Calu3 (cell line): Measurements from ENCODE around the gene SDK2. TPM values are rescaled to one million over a fixed set of nuclear protein-coding genes. Genes with fewer than 3 reads are reported as not detected.

ENCODE experiments used
- BruUV-seq: library from RNA; stranded (reverse); fragments of 400-500 nt; replicated peaks from 2 replicates; lab custom pipeline; 2021; lab: Mats Ljungman, UMichigan
- CTCF ChIA-PET: fragments of 300-600 bp; sonication (Branson Sonifier 250); formaldehyde crosslinking; loops from one replicate; lab custom pipeline; 2022; ENCODE audit warnings: antibody characterized with exemption; lab: Charles Lee
- DNase-seq: peaks from one replicate; pipeline ENCODE4 v3.0.0; 2022
- H3K27ac Mint-ChIP-seq: one replicate; pipeline ENCODE4 v1.8.0; 2022; ENCODE audit warnings: mixed read lengths; ENCODE audit not compliant: unreplicated experiment
- H3K27me3 Mint-ChIP-seq: one replicate; pipeline ENCODE4 v1.8.0; 2022; ENCODE audit warnings: mixed read lengths; ENCODE audit not compliant: unreplicated experiment
- H3K36me3 Mint-ChIP-seq: one replicate; pipeline ENCODE4 v1.8.0; 2022; ENCODE audit warnings: mild to moderate bottlenecking, moderate library complexity, mixed read lengths; ENCODE audit not compliant: insufficient read depth, unreplicated experiment
- H3K4me1 Mint-ChIP-seq: one replicate; pipeline ENCODE4 v1.8.0; 2022; ENCODE audit warnings: mild to moderate bottlenecking, low read depth, mixed read lengths; ENCODE audit not compliant: unreplicated experiment
- H3K4me3 Mint-ChIP-seq: one replicate; pipeline ENCODE4 v1.8.0; 2022; ENCODE audit warnings: mild to moderate bottlenecking, low read depth, moderate library complexity, mixed read lengths; ENCODE audit not compliant: unreplicated experiment
- H3K9me3 Mint-ChIP-seq: one replicate; pipeline ENCODE4 v1.8.0; 2022; ENCODE audit warnings: low read depth, mixed read lengths; ENCODE audit not compliant: unreplicated experiment
- intact Hi-C: fragments of 100-400 bp; cut with micrococcal nuclease; formaldehyde crosslinking; loops from one replicate; pipeline ENCODE4 v1.10.0; 2022; ENCODE audit not compliant: unreplicated experiment
- total RNA-seq: library from RNA; stranded (reverse); gene quantifications from 2 replicates; pipeline ENCODE4 v1.2.3, GENCODE V29; 2022
- TF ChIP-seq, protein P1 (sequence below): fragments of 200-600 bp; IDR thresholded peaks from one replicate; pipeline ENCODE4 v1.8.0; 2022; ENCODE audit warnings: antibody characterized with exemption; ENCODE audit not compliant: unreplicated experiment

Gene SDK2
- total RNA-seq, 1 experiment from 2014 or later = not detected

DNA sequence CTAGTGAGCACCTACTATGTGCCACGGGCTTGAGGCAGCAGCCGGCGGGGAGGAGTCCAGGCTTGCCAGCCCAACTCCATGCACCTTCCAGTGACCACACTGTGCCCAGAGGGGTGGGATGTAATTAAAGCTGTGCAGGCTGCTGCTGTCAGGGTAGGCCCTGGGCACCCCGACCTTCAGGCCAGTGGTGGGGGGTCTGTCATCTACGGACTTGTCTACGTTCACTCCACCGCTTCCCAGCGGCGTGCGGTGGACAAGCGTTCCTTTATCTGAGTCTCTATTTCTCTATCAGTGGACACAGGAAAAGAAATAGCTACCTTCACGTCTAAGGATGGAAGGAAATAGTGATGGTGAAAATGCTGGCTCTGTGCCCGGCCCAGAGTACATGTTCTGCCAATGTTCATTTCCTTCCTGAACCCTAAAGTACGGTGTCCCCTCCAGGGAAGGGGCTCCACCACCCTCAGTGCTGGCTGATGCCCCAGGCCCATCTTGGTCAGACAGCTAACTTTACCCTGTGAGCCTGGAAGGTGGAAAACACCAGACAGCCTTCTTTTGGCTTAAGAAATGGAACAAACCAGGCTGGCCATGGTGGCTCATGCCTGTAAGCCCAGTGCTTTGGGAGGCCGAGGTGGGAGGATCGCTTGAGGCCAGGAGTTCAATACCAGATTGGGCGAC, 135.2 kb downstream of the SDK2 start:
- no TSS peak for BruUV-seq
- H3K4me3 Mint-ChIP-seq = no peak overlapping the region
- CTCF ChIA-PET = interaction anchor here (0.6 kb wide), 1 partner anchor 49 kb away, joined by 5 read pairs; no protein-coding TSS in a partner anchor
- H3K27me3 Mint-ChIP-seq = peaks cover 94% of the 10 kb centered on the region
- no peak for DNase-seq
- H3K9me3 Mint-ChIP-seq = no peaks in the 10 kb centered on the region
- H3K27ac Mint-ChIP-seq = no peak overlapping the region
- TF ChIP-seq, protein P1, sequence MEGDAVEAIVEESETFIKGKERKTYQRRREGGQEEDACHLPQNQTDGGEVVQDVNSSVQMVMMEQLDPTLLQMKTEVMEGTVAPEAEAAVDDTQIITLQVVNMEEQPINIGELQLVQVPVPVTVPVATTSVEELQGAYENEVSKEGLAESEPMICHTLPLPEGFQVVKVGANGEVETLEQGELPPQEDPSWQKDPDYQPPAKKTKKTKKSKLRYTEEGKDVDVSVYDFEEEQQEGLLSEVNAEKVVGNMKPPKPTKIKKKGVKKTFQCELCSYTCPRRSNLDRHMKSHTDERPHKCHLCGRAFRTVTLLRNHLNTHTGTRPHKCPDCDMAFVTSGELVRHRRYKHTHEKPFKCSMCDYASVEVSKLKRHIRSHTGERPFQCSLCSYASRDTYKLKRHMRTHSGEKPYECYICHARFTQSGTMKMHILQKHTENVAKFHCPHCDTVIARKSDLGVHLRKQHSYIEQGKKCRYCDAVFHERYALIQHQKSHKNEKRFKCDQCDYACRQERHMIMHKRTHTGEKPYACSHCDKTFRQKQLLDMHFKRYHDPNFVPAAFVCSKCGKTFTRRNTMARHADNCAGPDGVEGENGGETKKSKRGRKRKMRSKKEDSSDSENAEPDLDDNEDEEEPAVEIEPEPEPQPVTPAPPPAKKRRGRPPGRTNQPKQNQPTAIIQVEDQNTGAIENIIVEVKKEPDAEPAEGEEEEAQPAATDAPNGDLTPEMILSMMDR = no peak
- no peaks in the 10 kb centered on the region for H3K4me1 Mint-ChIP-seq
- no peaks in the 10 kb centered on the region for H3K36me3 Mint-ChIP-seq
- intact Hi-C loops = no loop called here

GRCh38 chr17:73508057-73508930, 136.0 kb downstream of the SDK2 start:
- intact Hi-C loops = no loop called here
- no peaks in the 10 kb centered on the region for H3K4me1 Mint-ChIP-seq
- CTCF ChIA-PET = interaction anchor here (0.6 kb wide), 1 partner anchor 50 kb away, joined by 5 read pairs; no protein-coding TSS in a partner anchor
- H3K4me3 Mint-ChIP-seq = no peak overlapping the region
- peaks cover 94% of the 10 kb centered on the region for H3K27me3 Mint-ChIP-seq
- H3K9me3 Mint-ChIP-seq = peaks cover 2% of the 10 kb centered on the region
- H3K36me3 Mint-ChIP-seq = no peaks in the 10 kb centered on the region
- DNase-seq = no peak
- H3K27ac Mint-ChIP-seq = no peak overlapping the region
- BruUV-seq = no TSS peak
- TF ChIP-seq, protein P1 = no peak

DNA sequence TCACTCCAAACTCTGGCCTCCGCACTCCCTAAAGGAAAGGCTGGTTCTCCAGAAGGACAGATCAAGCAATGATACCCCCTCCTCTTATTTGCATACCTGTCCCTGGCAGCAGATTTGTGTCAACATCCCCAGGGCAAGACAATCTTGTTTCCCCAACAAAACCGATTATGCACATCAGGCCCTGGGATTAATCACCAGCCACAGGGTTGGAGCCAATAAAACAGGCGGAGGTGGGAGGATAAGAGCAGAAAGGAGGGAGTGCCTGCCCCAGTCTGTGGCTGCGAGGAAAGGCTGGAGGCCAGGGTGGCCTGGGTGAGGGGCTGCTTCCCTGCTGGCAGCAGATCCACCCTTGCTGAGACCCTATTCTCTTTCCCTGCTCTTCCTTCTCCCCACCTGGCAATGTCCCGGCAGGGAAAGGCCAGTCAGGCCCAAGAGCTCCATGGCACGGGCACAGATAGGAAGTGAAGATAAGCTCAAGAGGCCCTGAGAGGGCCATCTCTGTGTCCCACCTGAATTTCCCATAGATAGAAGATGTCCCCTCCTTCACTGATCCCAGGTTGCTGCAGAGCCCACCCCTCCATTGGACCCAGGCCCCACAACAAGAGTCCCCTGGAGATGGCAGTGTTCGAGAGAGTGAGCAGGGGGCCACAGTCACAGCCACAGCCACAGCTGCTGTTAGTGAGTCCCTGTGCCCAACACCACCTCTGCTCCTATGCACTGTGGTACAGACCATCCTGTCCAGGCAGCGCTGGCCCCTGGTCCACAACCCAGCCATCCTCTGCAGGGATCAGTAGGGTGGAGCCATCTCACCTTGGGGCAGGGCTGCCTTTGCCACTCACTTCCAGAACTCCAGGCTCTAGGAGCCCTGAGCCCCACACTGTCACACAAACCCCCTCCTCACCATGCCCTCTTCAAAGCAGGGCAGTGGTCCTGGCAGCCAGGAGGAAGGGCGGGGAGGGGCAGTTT, 137.5 kb downstream of the SDK2 start:
- no TSS peak for BruUV-seq

More for the DNA sequence above, 137.5 kb downstream of the SDK2 start:
- TF ChIP-seq, protein P1 = no peak
- intact Hi-C loops = no loop called here
- Mint-ChIP-seq H3K27ac (no peak overlapping the region), H3K9me3 (peaks cover 2% of the 10 kb centered on the region), H3K4me3 (no peak overlapping the region), H3K4me1 (no peaks in the 10 kb centered on the region), H3K27me3 (peaks cover 90% of the 10 kb centered on the region), H3K36me3 (no peaks in the 10 kb centered on the region)
- CTCF ChIA-PET = no interaction called here
- no peak for DNase-seq
